SJSA1 (cell line): ENCODE results near the gene STT3B. TPM values are rescaled to one million over a fixed set of nuclear protein-coding genes. Genes with fewer than 3 reads are reported as not detected.

Experiments used
- DNase-seq, 2 experiments: peaks; one replicate each; pipeline ENCODE4 v3.0.0-alpha.2; 2015 to 2020; ENCODE audit warnings: low spot score in 2 of 2, low read depth in 1 of 2
- H3K27ac ChIP-seq: fragments of 250-450 bp; sonication (Bioruptor Pico); 2 replicates; pipeline ENCODE4 v1.5.1; 2020; ENCODE audit warnings: mild to moderate bottlenecking, moderate library complexity
- H3K27me3 ChIP-seq: fragments of 250-450 bp; sonication (Bioruptor Pico); replicated peaks from 2 replicates; pipeline ENCODE4 v1.5.1; 2020; ENCODE audit warnings: mild to moderate bottlenecking, moderate library complexity
- H3K36me3 ChIP-seq: fragments of 250-450 bp; sonication (Bioruptor Pico); 2 replicates; pipeline ENCODE4 v1.5.1; 2020; ENCODE audit warnings: mild to moderate bottlenecking
- H3K4me1 ChIP-seq: fragments of 250-450 bp; sonication (Bioruptor Pico); replicated peaks from 2 replicates; pipeline ENCODE4 v1.6.1; 2021; ENCODE audit warnings: mild to moderate bottlenecking
- H3K4me3 ChIP-seq: fragments of 250-450 bp; sonication (Bioruptor Pico); 2 replicates; pipeline ENCODE4 v1.5.1; 2020; ENCODE audit warnings: mild to moderate bottlenecking
- H3K9me3 ChIP-seq: fragments of 250-450 bp; sonication (Bioruptor Pico); replicated peaks from 2 replicates; pipeline ENCODE4 v1.5.1; 2020; ENCODE audit warnings: mild to moderate bottlenecking
- total RNA-seq: library from RNA; depleted of rRNA; stranded (reverse); fragments of >200 nt; shearing (Covaris generic); gene quantifications from 2 replicates; pipeline ENCODE4 v1.2.3, GENCODE V29; 2014

STT3B gene
- total RNA-seq, 1 experiment from 2014 or later = 172 TPM

GRCh38 chr3:31668242-31668641, 135.5 kb downstream of the STT3B start:
- Histone ChIP-seq H3K4me3 (no peak overlapping the region), H3K36me3 (no peaks in the 10 kb centered on the region), H3K27me3 (no peaks in the 10 kb centered on the region), H3K9me3 (no peaks in the 10 kb centered on the region), H3K4me1 (no peaks in the 10 kb centered on the region), H3K27ac (no peak overlapping the region)
- DNase-seq = no peak

GRCh38 chr3:31670136-31670535, 137.4 kb downstream of the STT3B start:
- Histone ChIP-seq H3K36me3 (no peaks in the 10 kb centered on the region), H3K9me3 (no peaks in the 10 kb centered on the region), H3K27me3 (no peaks in the 10 kb centered on the region), H3K4me3 (no peak overlapping the region), H3K4me1 (no peaks in the 10 kb centered on the region), H3K27ac (no peak overlapping the region)
- no peak for DNase-seq

GRCh38 chr3:31670722-31671121, 138.0 kb downstream of the STT3B start:
- no peaks in the 10 kb centered on the region for H3K4me1 ChIP-seq
- no peaks in the 10 kb centered on the region for H3K36me3 ChIP-seq
- no peaks in the 10 kb centered on the region for H3K9me3 ChIP-seq
- no peak overlapping the region for H3K4me3 ChIP-seq
- DNase-seq = no peak
- no peak overlapping the region for H3K27ac ChIP-seq
- H3K27me3 ChIP-seq = no peaks in the 10 kb centered on the region

GRCh38 chr3:31671451-31671850, 138.7 kb downstream of the STT3B start:
- Histone ChIP-seq H3K27ac (no peak overlapping the region), H3K4me1 (no peaks in the 10 kb centered on the region), H3K4me3 (no peak overlapping the region), H3K36me3 (no peaks in the 10 kb centered on the region), H3K27me3 (no peaks in the 10 kb centered on the region), H3K9me3 (no peaks in the 10 kb centered on the region)
- DNase-seq = no peak

- DNase-seq = no peak
- no peaks in the 10 kb centered on the region for H3K27me3 ChIP-seq
Measured at GRCh38 chr3:31671976-31672375, 139.3 kb downstream of the STT3B start.

GRCh38 chr3:31673950-31674349, 141.2 kb downstream of the STT3B start:
- H3K27me3 ChIP-seq = no peaks in the 10 kb centered on the region
- DNase-seq = no peak
- no peaks in the 10 kb centered on the region for H3K9me3 ChIP-seq
- no peak overlapping the region for H3K27ac ChIP-seq
- no peaks in the 10 kb centered on the region for H3K36me3 ChIP-seq
- H3K4me3 ChIP-seq = no peak overlapping the region
- H3K4me1 ChIP-seq = no peaks in the 10 kb centered on the region

More at GRCh38 chr3:31671976-31672375, 139.3 kb downstream of the STT3B start:
- Histone ChIP-seq H3K9me3 (no peaks in the 10 kb centered on the region), H3K36me3 (no peaks in the 10 kb centered on the region), H3K27ac (no peak overlapping the region), H3K4me1 (no peaks in the 10 kb centered on the region), H3K4me3 (no peak overlapping the region)

GRCh38 chr3:31676556-31676955, 143.8 kb downstream of the STT3B start:
- no peak for DNase-seq
- H3K4me3 ChIP-seq = no peak overlapping the region
- no peaks in the 10 kb centered on the region for H3K9me3 ChIP-seq
- H3K27me3 ChIP-seq = no peaks in the 10 kb centered on the region
- H3K27ac ChIP-seq = no peak overlapping the region
- no peaks in the 10 kb centered on the region for H3K4me1 ChIP-seq
- H3K36me3 ChIP-seq = no peaks in the 10 kb centered on the region

- Histone ChIP-seq H3K4me1 (no peaks in the 10 kb centered on the region), H3K27me3 (no peaks in the 10 kb centered on the region), H3K4me3 (no peak overlapping the region), H3K9me3 (no peaks in the 10 kb centered on the region), H3K36me3 (no peaks in the 10 kb centered on the region), H3K27ac (no peak overlapping the region)
- no peak for DNase-seq
Measured at GRCh38 chr3:31680072-31680870, 147.5 kb downstream of the STT3B start.
